ENCODE measurements around the gene NGF. TPM values are rescaled to one million over a fixed set of nuclear protein-coding genes. Genes with fewer than 3 reads are reported as not detected.

Gene NGF
- total and polyA plus RNA-seq, 9 of the 15 experiments (the other 6 are each of a cell fraction or from before 2014, with no cell fraction given), result not detected

DNA sequence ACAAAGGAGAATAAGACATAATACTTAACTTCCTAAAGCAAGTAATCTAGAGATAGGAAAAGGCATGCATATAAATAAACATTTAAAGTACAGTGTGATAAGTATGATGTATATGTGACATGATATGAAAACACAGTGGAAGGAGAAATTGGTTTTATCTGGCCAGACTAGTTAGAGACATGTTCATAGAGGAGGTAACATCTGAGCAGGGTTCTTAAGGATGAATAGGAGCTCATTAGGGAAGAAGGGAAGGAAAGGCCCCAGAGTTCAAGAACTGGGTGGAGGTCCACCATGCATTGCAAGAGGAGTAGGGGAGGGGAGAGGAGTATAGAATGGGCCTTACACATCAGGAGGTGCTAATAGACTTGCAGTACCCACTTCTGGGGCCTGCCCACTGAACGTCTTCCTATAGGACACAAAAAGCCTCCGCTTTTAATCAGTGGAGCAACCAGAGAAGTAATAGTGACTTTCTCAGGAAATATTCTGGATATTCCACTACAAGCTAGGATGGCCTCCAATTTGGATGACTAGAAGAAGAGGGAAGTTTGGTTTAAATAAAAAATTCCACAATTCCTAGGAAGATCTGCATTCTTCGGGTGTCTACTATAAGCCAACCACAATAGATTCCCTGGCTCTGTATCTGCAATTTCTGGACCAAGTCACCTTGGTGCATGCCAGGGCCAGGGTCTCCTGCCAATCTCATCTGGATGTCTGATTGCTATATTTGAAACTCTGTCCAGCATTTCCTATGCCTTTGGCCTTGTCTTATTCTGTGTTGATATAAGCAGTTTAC, 41.9 kb downstream of the NGF start:
- no peak overlapping the region for H2AFZ ChIP-seq (ENCODE audit: low read depth, low read length)
- H3K9me1 ChIP-seq (ENCODE audit: control insufficient read depth, insufficient read depth, low read length), result no peaks in the 10 kb centered on the region
- H3K9ac ChIP-seq (ENCODE audit: insufficient read depth in 1 of 2, low read depth in 2 of 2, low read length in 2 of 2), result no peak overlapping the region
- H3K4me2 ChIP-seq (ENCODE audit: insufficient read depth, low read length), result no peak overlapping the region
- intact Hi-C loops (cut with micrococcal nuclease), result no loop called here
- TF ChIP-seq, protein P1, sequence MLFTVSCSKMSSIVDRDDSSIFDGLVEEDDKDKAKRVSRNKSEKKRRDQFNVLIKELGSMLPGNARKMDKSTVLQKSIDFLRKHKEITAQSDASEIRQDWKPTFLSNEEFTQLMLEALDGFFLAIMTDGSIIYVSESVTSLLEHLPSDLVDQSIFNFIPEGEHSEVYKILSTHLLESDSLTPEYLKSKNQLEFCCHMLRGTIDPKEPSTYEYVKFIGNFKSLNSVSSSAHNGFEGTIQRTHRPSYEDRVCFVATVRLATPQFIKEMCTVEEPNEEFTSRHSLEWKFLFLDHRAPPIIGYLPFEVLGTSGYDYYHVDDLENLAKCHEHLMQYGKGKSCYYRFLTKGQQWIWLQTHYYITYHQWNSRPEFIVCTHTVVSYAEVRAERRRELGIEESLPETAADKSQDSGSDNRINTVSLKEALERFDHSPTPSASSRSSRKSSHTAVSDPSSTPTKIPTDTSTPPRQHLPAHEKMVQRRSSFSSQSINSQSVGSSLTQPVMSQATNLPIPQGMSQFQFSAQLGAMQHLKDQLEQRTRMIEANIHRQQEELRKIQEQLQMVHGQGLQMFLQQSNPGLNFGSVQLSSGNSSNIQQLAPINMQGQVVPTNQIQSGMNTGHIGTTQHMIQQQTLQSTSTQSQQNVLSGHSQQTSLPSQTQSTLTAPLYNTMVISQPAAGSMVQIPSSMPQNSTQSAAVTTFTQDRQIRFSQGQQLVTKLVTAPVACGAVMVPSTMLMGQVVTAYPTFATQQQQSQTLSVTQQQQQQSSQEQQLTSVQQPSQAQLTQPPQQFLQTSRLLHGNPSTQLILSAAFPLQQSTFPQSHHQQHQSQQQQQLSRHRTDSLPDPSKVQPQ (CRISPR knock-in tag; IDR thresholded peaks at IDR 0.05; ENCODE audit: borderline replicate concordance), result no peak
- TF ChIP-seq ZNF311 (CRISPR knock-in tag; IDR thresholded peaks at IDR 0.05) (no peak), SREBF2 (CRISPR knock-in tag; IDR thresholded peaks at IDR 0.05) (no peak), SMARCA5 (IDR thresholded peaks at IDR 0.05) (no peak), ZNF583 (CRISPR knock-in tag; IDR thresholded peaks at IDR 0.05) (no peak), ZC3H4 (CRISPR knock-in tag; IDR thresholded peaks at IDR 0.05; ENCODE audit: borderline replicate concordance) (no peak), ZFPM2 (CRISPR knock-in tag; IDR thresholded peaks at IDR 0.05) (no peak), TCF15 (CRISPR knock-in tag; IDR thresholded peaks at IDR 0.05) (no peak), ZNF586 (CRISPR knock-in tag; conservative IDR thresholded peaks at IDR 0.05) (no peak), ETV1 (tag; conservative IDR thresholded peaks at IDR 0.05; ENCODE audit: low read depth) (no peak), SAFB (IDR thresholded peaks at IDR 0.05; ENCODE audit: borderline replicate concordance, low read depth, low read length) (no peak), ZNF212 (CRISPR knock-in tag; IDR thresholded peaks at IDR 0.05) (no peak), PYGO2 (tag; IDR thresholded peaks at IDR 0.05) (no peak), ZBTB49 (CRISPR knock-in tag; IDR thresholded peaks at IDR 0.05; ENCODE audit: borderline replicate concordance) (no peak), RBFOX2 (IDR thresholded peaks at IDR 0.05; ENCODE audit: low read depth, low read length) (no peak), RBM39 (optimal IDR thresholded peaks at IDR 0.05; ENCODE audit: low read depth, low read length) (no peak), TEAD4 (IDR thresholded peaks at IDR 0.05; ENCODE audit: low read length) (no peak), TEAD4 (CRISPR knock-in tag; IDR thresholded peaks at IDR 0.05; ENCODE audit: borderline replicate concordance) (no peak)
- H3K27ac ChIP-seq (ENCODE audit: extremely low read depth, low read depth, low read length), result no peak overlapping the region
- no peak for DNase-seq (ENCODE audit: extremely low read depth in 1 of 4, low spot score in 3 of 4)
- H3K27me3 ChIP-seq (ENCODE audit: control insufficient read depth in 2 of 2, insufficient read depth in 2 of 2, low read length in 2 of 2), result peaks cover 0 to 8% of the 10 kb centered on the region in 2 experiments; a peak in 2 of 5 replicates
- CTCF ChIA-PET (ENCODE audit: low intra/inter-chr PET ratio), result no interaction called here
- WGBS (ENCODE audit: insufficient coverage, low coverage, missing lambda C conversion rate), result 0% methylated on average over 3 of the region's 3 CpGs
- no TSS peak for BruUV-seq (replicated peaks)
- H3K79me2 ChIP-seq (ENCODE audit: control insufficient read depth, insufficient read depth, low read length), result no peaks in the 10 kb centered on the region
- no peaks in the 10 kb centered on the region for H4K20me1 ChIP-seq (replicated peaks; ENCODE audit: control insufficient read depth, insufficient read depth, low read length)
- H3K4me1 ChIP-seq (replicated peaks in 1 of 2; ENCODE audit: control insufficient read depth in 2 of 2, insufficient read depth in 2 of 2, low read length in 2 of 2), result no peaks in the 10 kb centered on the region
- H3K36me3 ChIP-seq (ENCODE audit: control insufficient read depth, insufficient read depth, low read length), result no peaks in the 10 kb centered on the region
- H3K4me3 ChIP-seq, result no peak overlapping the region
- FAIRE-seq, result no peak
- no peak for ATAC-seq
- POLR2A ChIA-PET, result no interaction called here
- H3K9me3 ChIP-seq (replicated peaks; ENCODE audit: control insufficient read depth, insufficient read depth, low read depth, low read length), result no peaks in the 10 kb centered on the region
- in situ Hi-C loops (cut with MboI), result no loop called here
